RWPE2 (cell line): ENCODE data around the gene RPS16.

Source experiments
- ATAC-seq: fragments of 200-7000 bp; cut with Tn5 transposase; 3 replicates; pipeline ENCODE4 v1.9.1; 2021; ENCODE audit warnings: low read depth
- DNase-seq: peaks from one replicate; pipeline ENCODE4 v3.0.0-alpha.2; 2020; ENCODE audit warnings: low spot score
- H3K27ac ChIP-seq: fragments of 450-650 bp; 2 replicates; pipeline ENCODE4 v1.5.1; 2017; ENCODE audit warnings: mild to moderate bottlenecking; ENCODE audit not compliant: poor library complexity, severe bottlenecking
- H3K27me3 ChIP-seq: fragments of 250-450 bp; sonication (Bioruptor Pico); 2 replicates; pipeline ENCODE4 v1.5.1; 2021; ENCODE audit warnings: mild to moderate bottlenecking, moderate library complexity; ENCODE audit not compliant: insufficient read depth, poor library complexity, severe bottlenecking
- H3K36me3 ChIP-seq: fragments of 250-450 bp; sonication (Bioruptor Pico); 2 replicates; pipeline ENCODE4 v1.5.1; 2020; ENCODE audit warnings: low read depth, mild to moderate bottlenecking, moderate library complexity
- H3K4me1 ChIP-seq: fragments of 250-450 bp; sonication (Bioruptor Pico); 2 replicates; pipeline ENCODE4 v1.5.1; 2021; ENCODE audit warnings: mild to moderate bottlenecking, moderate library complexity; ENCODE audit not compliant: insufficient read depth, poor library complexity, severe bottlenecking
- H3K4me3 ChIP-seq: fragments of 250-450 bp; sonication (Bioruptor Pico); 2 replicates; pipeline ENCODE4 v1.5.1; 2021; ENCODE audit warnings: mild to moderate bottlenecking, moderate library complexity; ENCODE audit not compliant: severe bottlenecking
- H3K9me3 ChIP-seq: fragments of 250-450 bp; sonication (Bioruptor Pico); 2 replicates; pipeline ENCODE4 v1.5.1; 2021; ENCODE audit warnings: mild to moderate bottlenecking, moderate library complexity; ENCODE audit not compliant: severe bottlenecking
- TF ChIP-seq, protein P1 (sequence below): fragments of 450-650 bp; IDR thresholded peaks from one replicate; pipeline ENCODE4 v1.5.1; 2017; ENCODE audit warnings: mild to moderate bottlenecking, moderate library complexity; ENCODE audit not compliant: poor library complexity, severe bottlenecking

RPS16 gene

DNA sequence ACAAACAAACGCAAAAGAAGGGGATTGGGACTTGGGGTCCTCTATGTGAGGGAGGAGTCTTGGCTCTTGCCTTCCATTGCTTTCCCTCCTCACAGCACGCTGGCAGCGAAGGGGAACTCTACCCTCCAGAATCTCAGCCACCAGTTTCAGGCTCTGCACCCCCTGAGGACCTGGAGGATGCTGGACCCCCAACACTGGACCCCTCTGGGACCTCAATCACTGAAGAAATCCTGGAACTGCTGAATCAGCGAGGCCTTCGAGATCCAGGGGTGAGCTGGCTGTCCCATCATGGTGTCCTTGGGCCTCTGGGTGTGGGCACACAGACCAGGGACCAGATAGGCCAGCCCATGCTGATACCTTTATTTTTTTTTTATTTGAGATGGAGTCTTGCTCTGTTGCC, 13.7 kb downstream of the RPS16 start:
- H3K36me3 ChIP-seq: peaks cover 53% of the 10 kb centered on the region
- no peak overlapping the region for H3K4me3 ChIP-seq
- no peak overlapping the region for H3K27ac ChIP-seq
- no peaks in the 10 kb centered on the region for H3K9me3 ChIP-seq
- H3K4me1 ChIP-seq: no peaks in the 10 kb centered on the region
- no peak for ATAC-seq
- TF ChIP-seq, protein P1, sequence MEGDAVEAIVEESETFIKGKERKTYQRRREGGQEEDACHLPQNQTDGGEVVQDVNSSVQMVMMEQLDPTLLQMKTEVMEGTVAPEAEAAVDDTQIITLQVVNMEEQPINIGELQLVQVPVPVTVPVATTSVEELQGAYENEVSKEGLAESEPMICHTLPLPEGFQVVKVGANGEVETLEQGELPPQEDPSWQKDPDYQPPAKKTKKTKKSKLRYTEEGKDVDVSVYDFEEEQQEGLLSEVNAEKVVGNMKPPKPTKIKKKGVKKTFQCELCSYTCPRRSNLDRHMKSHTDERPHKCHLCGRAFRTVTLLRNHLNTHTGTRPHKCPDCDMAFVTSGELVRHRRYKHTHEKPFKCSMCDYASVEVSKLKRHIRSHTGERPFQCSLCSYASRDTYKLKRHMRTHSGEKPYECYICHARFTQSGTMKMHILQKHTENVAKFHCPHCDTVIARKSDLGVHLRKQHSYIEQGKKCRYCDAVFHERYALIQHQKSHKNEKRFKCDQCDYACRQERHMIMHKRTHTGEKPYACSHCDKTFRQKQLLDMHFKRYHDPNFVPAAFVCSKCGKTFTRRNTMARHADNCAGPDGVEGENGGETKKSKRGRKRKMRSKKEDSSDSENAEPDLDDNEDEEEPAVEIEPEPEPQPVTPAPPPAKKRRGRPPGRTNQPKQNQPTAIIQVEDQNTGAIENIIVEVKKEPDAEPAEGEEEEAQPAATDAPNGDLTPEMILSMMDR: no peak
- DNase-seq: no peak
- H3K27me3 ChIP-seq: no peaks in the 10 kb centered on the region

DNA sequence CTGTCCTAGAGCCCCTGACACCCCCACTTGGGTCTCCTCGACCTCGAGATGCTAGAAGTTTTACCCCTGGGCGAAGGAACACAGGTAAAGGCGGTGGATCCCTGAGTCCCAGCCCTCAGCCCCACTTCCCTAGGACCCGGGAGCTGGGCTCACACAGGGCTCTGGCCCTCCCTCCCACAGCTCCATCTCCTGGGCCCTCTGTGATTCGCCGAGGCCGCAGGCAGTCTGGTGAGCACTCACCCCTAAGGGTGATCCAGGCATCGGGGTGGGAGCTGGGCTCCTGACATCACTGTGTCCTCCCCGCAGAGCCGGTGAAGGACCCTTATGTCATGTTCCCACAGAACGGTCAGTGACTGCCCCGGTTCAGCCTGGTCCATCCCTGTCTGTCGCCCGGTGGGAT, 15.0 kb downstream of the RPS16 start:
- no peak; the same call in 2 of the 3 replicates for ATAC-seq
- TF ChIP-seq, protein P1: no peak
- H3K4me1 ChIP-seq: no peaks in the 10 kb centered on the region
- no peak for DNase-seq
- H3K9me3 ChIP-seq: no peaks in the 10 kb centered on the region
- peaks cover 58% of the 10 kb centered on the region for H3K36me3 ChIP-seq
- no peak overlapping the region for H3K4me3 ChIP-seq
- no peaks in the 10 kb centered on the region for H3K27me3 ChIP-seq
- H3K27ac ChIP-seq: no peak overlapping the region

DNA sequence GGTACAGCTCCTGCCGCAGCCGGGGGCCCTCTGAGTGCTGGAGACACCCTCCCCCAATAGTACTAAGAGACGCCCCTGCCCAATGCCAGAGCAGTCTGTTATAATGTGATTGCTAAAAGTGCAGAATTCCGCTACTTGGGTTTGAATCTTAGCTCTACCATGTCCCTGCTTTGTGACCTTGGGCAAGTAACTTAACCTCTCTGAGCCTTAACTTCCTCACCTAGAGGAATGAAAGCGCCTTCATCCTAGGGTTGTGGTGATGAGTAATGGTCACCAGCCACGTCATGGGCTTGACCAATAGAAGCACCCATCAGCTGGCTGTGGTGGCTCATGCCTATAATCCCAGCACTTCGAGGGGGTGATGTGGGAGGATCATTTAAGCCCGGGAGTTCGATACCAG, 16.7 kb downstream of the RPS16 start:
- H3K4me3 ChIP-seq: no peak overlapping the region
- no peak for DNase-seq
- ATAC-seq: no peak
- no peaks in the 10 kb centered on the region for H3K9me3 ChIP-seq
- TF ChIP-seq, protein P1: no peak
- no peak overlapping the region for H3K27ac ChIP-seq
- no peaks in the 10 kb centered on the region for H3K4me1 ChIP-seq
- H3K36me3 ChIP-seq: peaks cover 69% of the 10 kb centered on the region
- no peaks in the 10 kb centered on the region for H3K27me3 ChIP-seq

DNA sequence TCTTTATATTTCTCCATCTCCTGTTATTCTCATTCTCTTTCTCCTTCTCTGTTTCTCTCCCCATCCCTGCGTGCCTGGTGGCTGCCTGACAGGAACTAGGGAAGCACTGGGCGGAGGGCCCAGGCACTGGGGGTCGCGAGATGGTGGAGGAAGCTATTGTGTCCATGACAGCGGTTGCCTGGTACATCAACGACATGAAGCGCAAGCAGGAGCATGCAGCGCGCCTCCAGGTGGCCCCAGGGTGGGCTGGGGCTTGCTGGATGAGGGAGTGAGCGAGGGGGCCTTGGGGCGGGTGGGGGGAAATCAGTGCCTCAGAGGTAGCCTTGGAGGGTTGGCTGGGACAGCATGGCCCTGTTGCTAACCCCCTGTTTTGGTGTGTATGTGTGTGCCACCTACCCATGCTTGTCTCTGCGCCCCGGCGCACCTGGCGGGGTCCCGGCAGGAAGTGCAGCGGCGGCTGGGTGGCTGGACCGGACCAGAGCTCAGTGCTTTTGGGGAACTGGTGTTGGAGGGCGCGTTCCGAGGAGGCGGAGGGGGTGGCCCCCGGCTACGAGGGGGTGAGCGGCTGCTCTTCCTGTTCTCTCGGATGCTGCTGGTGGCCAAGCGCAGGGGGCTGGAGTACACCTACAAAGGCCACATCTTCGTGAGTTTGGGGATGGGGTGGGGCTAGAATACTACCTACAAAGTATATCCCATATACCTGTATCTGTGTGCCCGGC, 18.1 kb downstream of the RPS16 start:
- H3K36me3 ChIP-seq: peaks cover 62% of the 10 kb centered on the region
- no peaks in the 10 kb centered on the region for H3K9me3 ChIP-seq
- ATAC-seq (no peak), DNase-seq (no peak)
- H3K27me3 ChIP-seq: no peaks in the 10 kb centered on the region
- H3K27ac ChIP-seq: no peak overlapping the region
- TF ChIP-seq, protein P1: no peak
- H3K4me3 ChIP-seq: no peak overlapping the region
- H3K4me1 ChIP-seq: no peaks in the 10 kb centered on the region
